DLD1 (cell line): ENCODE results near the gene RPL5.

ENCODE experiments used
- in situ Hi-C: cut with HindIII; loops from 2 replicates; pipeline ENCODE4 v1.10.0; 2017; ENCODE audit warnings: low sequenced_read_pairs

RPL5 gene

GRCh38 chr1:92817986-92818764 is 13.7 kb upstream of the RPL5 start:
- in situ Hi-C loops = no loop called here

- in situ Hi-C loops = no loop called here
Observed at GRCh38 chr1:92820024-92820423, 11.8 kb upstream of the RPL5 start.

GRCh38 chr1:92820551-92820950 is 11.3 kb upstream of the RPL5 start:
- in situ Hi-C loops = no loop called here

GRCh38 chr1:92822879-92823278 is 9.0 kb upstream of the RPL5 start:
- in situ Hi-C loops = no loop called here

DNA sequence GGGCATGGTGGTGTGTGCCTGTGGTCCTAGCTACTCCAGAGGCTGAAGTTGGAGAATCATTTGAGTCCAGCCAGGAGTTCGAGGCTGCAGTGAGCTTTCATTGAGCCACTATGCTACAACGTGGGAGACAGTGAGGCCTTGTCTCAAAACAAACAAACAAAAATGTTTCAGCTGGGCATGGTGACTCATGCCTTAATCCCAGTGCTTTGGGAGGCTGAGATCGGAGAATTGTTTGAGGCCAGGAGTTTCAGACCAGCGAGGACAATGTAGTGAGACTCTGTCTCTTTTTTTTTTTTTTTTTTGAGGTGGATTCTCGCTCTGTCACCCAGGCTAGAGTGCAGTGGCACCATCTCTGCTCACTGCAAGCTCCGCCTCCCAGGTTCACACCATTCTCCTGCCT is 5.0 kb upstream of the RPL5 start:
- in situ Hi-C loops = no loop called here

GRCh38 chr1:92831368-92831761 is 475 bp upstream of the RPL5 start:
- in situ Hi-C loops = no loop called here

DNA sequence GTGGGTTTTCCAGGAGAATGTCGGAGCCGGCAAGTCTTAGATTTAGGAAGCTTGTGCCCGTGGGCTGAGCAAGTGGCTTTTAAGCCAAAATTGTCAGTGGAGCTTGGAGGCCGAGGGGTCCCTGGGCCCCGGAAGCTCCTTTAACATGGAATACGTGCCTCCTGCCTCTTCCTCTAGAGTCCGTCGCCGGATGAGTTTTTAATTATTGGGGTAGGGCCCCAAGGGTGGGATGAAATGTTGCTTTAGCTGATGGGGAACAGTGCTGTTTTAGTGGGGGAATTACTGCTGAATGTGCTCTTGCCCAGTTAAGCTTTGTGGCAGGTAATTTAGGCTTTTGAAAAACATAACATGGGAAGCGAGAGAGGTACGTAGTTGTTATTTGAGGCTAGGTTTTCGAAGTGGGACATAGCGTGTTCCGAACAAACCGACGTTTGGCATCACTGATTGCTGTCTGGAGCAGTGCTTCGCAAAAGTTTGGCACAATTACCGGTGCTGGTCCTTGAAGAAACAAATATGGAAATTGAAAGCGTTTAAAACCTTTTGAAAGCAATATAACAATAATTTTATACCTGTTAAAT is 786 bp downstream of the RPL5 start:
- in situ Hi-C loops = no loop called here

GRCh38 chr1:92833840-92834239 is 2.0 kb downstream of the RPL5 start:
- in situ Hi-C loops = no loop called here

GRCh38 chr1:92834617-92835016 is 2.8 kb downstream of the RPL5 start:
- in situ Hi-C loops = no loop called here

DNA sequence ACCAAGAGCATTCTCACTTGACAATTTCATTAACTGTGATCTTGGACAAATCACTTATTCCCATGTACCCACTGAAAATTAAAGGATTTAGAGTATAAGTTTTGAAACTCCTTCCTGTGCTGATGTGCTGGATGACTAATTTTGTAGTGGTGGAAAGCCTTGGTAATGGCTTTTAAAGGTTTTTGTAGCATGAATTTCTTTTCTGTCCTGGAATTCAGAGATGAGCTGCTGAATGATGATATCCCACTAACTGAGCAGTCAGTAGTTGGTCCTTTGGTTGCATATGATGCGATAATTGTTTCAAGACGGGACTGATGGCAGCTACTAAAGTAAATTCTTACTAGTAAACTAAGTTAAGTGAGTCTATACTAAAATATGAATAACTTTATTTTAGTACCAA is 5.2 kb downstream of the RPL5 start:
- in situ Hi-C loops = no loop called here

GRCh38 chr1:92838519-92838918 is 6.7 kb downstream of the RPL5 start:
- in situ Hi-C loops = no loop called here

GRCh38 chr1:92839442-92839841 is 7.6 kb downstream of the RPL5 start:
- in situ Hi-C loops = no loop called here

DNA sequence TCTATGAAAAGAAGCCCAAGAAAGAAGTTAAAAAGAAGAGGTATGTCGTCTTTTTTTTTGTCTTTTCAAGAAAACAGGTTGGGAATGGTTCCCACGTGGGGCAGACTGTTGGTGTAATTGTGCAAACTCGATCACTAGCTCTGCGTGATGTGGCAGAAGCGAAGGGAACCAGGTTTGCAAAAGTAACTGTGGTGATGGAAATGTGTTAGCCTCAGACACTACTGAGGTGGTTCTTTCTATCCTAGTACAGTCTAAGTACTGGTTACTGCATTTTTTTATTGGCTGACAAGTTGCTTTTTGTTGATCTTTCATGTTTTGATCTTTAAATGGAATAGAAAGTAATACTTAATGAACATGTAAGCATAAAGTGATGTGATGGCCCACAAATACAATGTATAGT is 8.8 kb downstream of the RPL5 start:
- in situ Hi-C loops = no loop called here

DNA sequence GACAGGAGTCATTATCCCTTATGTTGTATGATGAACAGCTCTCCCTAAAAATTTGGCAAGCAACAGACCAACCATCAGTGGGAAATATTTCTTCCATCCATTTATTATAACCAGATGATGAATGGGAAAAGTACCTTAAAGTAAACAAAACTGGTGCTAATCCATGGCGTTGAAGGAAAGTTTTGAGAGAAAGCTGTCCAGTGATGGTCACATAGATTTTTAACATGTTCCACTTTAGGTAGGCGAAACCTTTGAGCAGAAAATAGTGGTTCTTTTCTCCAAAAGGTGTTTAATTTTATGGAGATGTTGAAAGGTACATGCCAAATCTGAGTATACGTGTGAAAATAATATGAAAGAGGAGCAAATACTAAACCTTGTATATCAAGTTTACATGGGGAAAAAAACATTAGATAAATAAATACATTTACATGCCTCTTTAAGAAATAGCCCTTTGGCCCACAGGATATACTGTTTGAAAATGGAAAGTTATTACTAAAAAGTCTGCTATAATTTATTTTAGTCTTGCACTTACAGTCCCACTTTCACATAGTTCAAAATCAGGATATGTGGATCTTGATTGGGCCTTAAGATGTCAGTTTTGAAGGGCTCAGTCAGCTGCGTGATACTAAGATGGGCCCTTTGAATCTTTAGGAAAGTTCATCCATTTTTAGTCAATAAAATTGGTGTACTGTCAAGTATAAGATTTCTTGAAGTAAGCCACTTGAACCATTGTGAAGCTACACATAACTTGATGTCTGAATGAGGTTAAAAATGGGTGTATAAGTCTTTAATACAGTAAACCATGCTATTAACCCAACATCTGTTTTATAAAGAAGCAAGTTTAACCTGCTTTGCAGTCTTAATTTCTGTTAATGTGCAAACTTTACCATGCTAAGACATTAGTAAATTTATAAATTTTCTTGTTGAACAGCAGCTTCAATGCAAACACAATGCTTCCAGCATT is 10.5 kb downstream of the RPL5 start:
- in situ Hi-C loops = no loop called here

- in situ Hi-C loops = no loop called here
Observed at GRCh38 chr1:92843046-92843423, 11.2 kb downstream of the RPL5 start.

DNA sequence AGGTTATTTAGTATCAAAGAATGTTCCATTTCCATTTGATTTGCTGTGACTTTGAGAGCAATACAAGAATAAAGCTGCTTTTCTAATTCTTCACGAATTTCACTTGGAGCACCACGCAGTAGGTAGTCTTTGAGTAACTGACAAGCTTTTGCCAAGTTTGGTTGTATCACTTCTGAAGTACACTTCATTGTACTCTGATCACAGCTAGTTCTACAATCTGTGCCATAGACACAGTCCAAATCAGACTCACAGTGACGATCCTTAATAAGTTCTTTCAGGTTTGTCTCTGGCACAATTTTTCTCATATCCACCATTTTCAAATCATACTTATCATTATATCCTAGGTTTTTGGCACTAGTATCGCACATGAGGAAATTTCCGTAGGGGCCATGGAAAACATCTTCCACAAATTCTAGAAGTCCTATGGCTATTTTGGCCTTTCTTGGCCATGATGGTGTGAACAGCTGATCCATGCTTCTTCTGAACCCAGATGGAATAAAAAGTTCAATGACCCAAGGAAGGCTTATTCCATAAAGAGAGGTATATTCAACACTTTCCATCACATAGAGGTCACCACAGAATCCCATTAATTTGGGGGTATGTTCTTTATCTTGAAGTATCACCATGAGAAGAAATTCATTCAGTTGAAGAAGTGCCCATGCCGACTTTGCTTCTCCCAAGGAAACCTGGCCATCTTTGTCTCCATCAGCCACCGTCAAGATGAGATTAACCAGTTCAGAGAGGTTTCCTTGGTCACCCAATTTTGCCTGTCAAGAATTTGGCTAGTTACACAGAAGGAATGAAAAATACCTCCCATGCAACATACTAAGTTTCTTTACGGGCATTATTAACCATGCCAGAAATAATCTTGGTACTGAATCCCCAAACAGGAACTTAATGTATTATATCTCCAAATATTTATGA is 11.9 kb downstream of the RPL5 start:
- in situ Hi-C loops = no loop called here

- in situ Hi-C loops = no loop called here
Observed at GRCh38 chr1:92844439-92844838, 12.6 kb downstream of the RPL5 start.

DNA sequence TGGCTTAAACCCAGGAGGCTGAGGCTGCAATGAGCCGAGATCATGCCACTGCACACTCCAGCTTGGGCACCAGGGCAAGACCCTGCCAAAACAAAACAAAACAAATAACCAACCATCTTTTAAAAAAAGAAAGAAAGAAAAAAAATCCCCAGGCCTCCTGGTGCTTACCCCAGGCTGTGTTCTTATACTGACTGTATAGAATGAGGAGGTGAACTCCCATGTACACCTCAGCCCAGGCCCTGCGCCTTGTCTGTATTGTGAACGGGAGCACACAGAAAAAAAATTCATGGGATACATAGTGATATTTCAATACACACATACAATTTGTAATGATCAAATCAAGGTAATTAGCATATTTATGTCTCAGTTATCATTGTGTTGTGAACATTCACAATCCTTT is 14.1 kb downstream of the RPL5 start:
- in situ Hi-C loops = no loop called here

DNA sequence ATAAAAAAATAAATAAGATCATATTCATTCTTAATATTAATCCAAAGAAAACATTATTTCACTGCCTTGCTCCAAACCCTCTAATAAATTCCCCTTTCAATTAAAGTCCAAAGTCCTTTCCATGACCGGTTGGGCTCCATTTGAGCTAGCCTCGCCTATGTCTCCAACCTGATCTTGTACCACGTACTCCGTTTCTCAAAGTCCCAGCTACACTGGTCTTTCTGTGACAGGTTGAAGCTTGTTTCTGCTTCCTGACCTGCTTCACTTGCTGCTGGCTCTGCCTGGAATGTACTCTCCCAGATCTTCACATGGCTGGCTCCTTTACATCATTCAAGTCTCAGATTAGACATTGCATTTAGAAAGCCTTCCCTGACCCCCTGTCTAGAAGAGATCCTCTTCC is 16.4 kb downstream of the RPL5 start:
- in situ Hi-C loops = no loop called here

- in situ Hi-C loops = no loop called here
Observed at GRCh38 chr1:92850019-92850418, 18.2 kb downstream of the RPL5 start.

- in situ Hi-C loops = no loop called here
Observed at GRCh38 chr1:92851729-92852128, 19.9 kb downstream of the RPL5 start.
